GM18951 (cell line): ENCODE results near the gene MLLT6.
A peak's percentile ranks its signal among the peaks of the same experiment; 100 is the strongest.

Experiments
- POLR2A ChIP-seq: IDR thresholded peaks from 4 replicates; pipeline ENCODE4 v1.6.1; 2011; ENCODE audit warnings: mild to moderate bottlenecking; ENCODE audit not compliant: insufficient read length, insufficient read depth; ENCODE audit errors: extremely low read depth
- in situ Hi-C: fragments of 300-500 bp; cut with MboI; formaldehyde crosslinking; loops from one replicate; pipeline ENCODE4 v1.12.0; 2022; ENCODE audit warnings: low sequenced_read_pairs, mixed read lengths, inconsistent platforms; ENCODE audit not compliant: unreplicated experiment

MLLT6 gene

DNA sequence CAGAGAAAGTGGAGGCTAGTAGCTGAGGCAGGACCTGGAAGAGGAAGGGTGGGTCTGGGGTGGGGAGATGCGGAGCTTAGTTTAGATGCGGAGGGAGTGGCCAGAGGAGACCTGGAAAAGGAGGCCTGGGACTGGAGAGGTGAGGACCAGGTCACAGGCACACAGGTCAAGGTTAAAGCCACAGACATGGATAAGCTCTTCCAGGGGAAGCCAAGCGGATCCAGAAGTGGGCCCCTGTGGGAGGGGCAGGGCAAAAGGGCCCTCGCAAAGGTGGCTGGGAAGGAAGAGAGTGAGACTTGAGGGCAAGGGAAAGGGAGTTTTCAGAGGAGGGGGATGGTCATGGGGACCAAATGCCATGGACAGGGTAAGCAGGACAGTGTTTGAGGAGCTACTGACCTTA lies 13.9 kb upstream of the MLLT6 start:
- in situ Hi-C loops = no loop called here
- TF ChIP-seq POLR2A = no peak

DNA sequence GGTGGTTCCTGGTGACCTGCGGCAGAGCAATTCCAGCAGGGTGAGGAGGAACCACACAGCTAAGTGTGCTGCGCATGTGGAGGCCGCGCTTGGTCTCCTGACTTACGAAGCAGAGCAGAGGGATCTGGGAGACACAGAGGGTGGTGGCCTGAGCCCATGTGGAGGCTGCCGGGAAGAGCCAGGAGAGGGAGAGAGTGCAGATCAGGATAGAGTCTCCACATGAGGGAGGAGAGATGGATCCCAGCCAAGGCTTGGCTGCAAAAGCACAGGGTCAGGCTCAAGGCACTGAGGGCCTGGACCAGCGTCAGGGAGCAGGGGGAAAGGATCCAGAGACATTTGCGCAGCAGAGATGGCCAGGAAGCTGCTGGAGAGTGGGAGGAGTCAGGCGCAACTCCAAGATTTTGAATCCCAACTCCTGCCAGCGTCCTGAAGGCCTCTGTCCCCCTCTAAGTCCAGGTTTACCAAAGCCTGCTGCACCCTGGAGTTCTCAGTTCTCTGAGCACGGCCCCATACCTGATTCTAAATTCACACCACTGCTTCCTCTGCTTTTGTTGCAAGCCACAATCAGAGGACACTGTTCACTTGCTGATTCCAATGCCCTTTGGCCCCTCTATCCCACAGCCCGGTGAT lies 11.3 kb upstream of the MLLT6 start:
- TF ChIP-seq POLR2A = no peak
- in situ Hi-C loops = no loop called here

DNA sequence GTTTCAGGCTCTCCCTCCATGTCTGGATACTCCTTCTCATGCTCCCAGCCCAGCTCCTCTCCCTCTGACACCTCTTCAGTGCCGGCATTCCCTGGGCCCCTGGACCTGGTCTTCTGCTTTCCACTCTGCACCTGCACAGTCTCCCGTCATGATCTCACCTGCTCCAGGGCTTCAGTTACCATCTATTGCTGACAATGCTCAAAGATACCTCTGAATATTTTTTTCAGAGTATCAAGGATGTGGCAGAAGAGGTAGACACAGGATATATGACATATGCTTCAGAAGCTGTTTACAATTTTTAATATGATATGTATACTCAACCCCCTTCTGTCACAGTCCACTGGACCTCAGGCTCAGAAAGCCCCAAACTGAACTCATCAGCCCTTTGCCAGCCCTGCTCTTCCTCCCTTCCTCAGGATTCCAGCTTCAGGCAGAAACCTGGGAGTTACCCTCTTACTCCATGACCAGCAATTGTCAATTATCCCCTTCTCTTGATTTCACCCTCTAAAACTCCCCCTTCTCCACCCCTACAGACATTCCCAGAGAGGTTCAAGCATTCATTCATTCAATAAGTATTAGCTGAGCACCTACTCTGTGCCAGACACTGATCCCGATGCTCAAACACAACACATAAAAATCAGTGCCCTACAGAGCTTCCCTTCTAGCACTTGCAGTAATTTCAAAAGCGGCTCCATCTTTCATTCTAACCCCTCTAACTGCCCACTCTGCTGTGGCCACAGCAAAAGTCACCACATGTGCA lies 7.8 kb upstream of the MLLT6 start:
- in situ Hi-C loops = no loop called here
- no peak for TF ChIP-seq POLR2A

DNA sequence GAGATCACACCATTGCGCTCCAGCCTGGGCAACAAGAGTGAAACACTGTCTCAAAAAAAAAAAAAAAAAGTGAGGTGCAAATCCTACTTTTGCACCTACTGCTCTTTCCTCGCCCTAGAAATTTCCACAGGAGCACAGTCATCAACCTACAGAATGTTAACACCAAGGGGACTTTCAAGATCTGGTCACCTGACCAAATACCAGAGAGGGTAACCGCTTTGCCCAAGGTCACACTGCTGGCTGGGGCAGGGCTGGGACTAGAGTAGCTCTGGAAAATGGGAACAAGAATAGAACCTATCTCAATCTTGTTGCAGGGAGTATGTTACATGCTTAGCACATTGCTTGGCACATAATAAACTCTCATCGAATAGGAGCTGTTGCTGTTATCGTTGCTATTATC lies 6.3 kb upstream of the MLLT6 start:
- in situ Hi-C loops = no loop called here
- no peak for TF ChIP-seq POLR2A

DNA sequence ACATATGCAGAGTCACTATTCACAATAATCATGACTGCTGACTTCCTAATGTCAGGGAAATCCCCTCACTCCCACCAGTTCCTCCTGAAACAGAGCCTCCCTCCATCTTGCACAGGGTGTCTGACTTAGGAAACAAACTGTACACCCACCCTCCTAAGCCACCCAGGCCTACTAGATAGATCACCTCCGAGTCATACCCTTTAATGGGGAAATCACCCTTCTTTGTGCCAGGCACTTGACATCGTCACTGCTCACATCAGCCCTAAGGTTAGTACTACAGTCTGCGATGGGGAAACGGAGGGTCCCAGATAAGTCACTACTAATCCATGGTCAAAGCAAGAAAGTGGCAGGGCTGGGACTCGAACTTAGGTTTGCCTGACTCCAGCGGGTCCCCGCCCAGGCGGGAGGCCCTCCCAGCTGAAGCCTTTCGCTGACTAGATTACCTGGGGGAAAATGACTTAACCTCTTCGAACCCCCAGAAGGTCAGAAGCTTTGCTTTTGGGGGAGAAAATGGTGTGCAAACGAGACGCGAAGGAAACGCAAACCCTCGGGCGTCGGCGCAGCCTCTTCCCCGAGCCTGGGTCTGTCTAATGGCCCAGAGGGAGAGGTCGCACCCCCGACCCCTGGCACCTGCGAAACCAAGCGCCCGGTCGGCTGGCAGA lies 3.4 kb upstream of the MLLT6 start:
- TF ChIP-seq POLR2A = no peak
- in situ Hi-C loops = no loop called here

DNA sequence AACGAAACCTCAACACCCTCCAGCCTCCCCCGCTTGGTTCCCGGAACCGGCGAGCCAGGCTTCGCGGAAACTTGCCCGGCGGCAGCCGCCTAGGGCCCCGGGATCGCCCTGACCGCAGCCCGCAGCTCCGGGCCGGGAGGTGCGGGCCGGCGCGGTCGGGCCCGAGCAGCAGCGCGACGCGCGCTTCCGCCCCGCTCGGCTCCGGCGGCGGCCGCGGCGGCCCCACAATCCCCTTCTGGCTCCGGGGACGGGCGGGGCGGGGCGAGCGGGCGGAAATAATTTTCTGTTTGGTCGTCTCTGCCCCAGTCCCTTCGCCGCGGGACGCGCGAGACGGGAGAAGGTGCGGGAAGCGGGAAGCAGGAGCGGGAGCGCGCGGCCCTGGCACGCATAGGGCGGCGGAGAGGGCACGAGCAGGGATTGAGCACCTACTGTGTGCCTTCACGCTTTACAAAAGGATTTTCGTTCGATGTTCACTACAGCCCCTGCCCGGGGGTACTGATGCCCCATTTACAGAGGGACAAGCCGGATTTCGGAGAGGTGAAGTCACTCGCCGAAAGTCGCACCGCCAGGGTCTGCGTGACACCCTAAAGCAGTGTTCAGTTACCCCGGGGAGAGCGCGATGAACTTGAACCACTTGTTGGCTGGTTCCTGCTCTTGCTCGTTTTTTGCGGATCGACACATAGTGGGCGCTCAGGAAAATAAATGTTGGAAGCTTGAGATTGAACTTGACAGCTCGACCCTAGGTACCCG lies 2.7 kb upstream of the MLLT6 start:
- TF ChIP-seq POLR2A = peak; percentile 87
- in situ Hi-C loops = no loop called here

DNA sequence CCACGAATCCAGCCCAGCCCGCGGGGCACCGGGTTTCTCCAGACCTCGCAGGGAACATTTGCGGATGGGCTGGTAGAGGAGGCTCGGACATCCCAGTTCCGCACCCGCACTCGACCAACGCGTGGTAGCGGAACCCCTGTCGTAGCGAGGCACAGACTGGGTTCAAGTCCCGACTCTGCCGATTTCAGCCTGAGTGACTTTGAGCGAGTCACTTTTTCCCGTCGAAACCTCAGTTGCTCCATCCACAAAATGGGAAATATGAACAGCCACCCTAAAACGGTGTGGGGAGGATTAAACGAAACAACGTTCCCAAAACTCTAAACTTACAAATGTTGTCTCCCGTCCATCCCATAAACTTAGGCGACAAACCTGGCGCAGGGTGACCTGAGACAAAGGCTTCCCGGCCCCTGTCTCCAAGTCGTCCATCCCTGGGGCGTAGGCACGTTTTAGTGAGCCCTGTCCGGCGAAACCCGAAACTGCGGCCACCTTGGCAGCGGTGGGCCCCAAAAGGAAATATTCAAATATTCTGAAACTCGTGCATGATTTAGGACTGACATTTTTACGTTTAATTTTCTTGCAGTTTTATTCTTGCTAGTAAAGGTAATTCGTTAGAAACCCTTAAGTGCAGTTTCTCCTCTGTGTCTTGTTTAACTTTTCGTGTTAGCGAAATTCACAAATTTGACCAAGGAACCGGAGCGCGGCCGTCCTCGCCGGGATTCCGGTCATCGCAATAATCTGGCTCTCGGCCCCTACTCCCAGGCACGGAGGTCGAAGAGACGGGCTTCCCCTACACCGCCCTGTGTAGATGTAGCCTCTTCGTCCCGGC lies 1.9 kb upstream of the MLLT6 start:
- in situ Hi-C loops = no loop called here
- TF ChIP-seq POLR2A = peak; percentile 53

DNA sequence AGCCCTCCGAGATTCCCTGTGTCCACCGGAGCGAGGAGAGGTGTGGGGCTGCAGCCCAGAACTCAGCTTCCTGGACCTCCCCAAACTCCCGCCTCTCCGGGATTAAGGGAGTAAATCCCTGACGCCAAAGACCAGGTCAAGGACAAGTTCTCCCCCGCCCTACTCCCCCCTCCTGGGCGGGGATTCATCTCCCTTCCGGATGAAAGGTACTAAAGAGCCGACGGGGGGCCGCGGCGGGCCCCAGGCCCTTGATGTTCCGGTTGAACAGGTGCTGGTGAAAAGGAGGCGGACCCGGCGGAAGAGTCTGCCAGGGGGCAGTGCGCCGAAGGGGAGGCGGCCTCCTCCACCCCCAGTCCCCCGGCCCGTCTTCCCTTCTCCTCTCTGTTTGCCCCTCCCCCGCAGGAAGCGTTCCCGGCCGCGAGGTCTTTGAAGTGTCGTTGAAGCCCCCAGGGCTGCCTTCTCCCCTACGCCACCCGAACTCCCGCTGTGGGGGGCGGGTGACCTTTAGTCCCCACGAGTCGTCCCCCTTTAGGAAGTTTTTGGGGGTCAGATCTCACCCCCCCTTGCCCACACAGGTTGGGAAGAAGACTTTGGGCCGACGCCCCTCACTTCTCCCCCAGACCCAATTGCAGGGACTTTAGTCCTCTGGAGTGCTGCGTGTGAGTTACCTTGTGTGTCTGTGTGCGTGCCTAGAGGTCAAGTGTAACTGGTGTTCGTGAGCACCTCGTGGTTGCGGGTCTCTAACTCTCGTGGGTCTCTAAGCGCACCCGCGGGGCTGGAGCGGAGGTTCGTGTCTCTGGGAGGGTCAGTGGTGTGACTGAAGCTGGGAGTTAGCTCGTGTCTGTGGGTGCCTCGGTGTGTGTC lies 1.1 kb upstream of the MLLT6 start:
- in situ Hi-C loops = no loop called here
- TF ChIP-seq POLR2A = peak; percentile 65

DNA sequence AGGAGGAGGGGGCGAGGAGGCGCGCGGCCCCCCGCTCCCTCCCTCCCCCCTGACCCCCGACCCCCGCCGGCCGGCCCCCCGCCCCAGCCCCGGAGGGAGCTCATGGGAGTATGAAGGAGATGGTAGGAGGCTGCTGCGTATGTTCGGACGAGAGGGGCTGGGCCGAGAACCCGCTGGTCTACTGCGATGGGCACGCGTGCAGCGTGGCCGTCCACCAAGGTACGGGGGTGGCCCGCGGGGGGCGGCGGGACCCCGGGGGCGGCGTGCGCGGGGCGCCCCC lies 390 bp downstream of the MLLT6 start:
- TF ChIP-seq POLR2A = no peak
- in situ Hi-C loops = no loop called here

DNA sequence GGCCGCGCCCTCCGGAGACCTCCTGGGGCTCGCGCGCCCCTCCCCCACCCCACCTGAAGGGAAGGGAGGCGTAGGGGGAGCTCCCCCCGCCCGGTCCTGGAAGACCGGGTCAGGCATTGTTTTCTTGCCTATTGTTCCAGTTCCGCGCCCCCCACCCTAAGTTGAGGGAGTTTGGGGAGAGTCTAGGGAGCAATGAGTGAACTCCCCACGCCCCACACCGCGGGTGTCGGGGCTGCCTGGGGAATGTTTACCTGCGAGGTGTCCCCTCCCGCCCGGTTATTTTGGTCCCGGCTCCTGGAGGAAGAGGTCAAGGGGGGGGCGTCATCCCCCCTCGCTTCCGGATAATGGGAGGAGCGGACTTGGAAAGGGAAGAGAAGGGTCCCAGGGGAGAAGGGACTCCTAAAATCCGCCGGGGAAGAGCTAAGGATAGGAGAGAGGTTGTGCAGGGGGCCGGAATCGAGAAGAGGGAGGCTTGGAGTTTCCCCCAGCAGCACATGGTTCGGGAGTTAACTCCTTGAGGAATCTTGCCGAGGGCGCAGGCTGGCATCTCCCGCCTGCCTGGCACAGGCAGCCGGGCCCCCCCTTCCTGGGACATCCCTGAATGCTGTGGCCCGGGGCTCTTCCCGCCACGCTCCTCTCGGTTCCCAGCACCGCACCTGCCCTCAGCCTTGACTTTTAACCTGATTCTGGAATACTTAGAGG lies 881 bp downstream of the MLLT6 start:
- no peak for TF ChIP-seq POLR2A
- in situ Hi-C loops = no loop called here

DNA sequence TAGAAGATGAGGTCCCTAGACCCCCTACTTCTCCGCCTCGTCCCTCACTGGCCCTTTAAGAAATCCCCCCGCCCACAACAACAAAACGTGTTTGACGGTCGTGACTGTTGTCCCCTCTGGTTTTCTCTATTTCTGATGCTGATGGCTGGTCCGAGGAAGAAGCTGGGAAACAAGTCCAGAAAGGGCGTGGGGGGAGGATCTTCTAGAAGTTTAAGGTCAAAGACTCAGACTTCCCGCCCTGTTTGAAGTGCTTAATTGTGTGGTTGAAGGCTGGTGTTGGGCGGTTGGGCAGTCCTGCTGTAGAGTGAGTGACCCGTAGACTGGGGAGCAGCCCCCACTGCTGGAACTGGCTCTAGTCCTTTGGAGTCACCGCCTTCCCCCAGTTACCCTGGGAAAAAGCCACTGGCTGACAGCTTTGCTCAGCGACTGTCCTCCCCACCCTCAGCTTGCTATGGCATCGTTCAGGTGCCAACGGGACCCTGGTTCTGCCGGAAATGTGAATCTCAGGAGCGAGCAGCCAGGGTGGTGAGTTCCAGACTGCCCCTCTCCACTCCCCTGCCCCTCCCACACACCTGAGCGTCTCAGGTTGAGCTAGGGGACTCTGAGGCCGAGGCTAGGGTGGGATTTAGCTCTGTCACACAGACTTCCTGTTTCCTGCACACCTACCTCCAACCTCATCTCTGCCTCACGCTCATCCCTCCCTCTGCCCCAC lies 1.6 kb downstream of the MLLT6 start:
- in situ Hi-C loops = no loop called here
- no peak for TF ChIP-seq POLR2A
